Esophagus muscularis mucosa (tissue), 4 donors: ENCODE results near the gene ENTREP3. TPM values are rescaled to one million over a fixed set of nuclear protein-coding genes. Genes with fewer than 3 reads are reported as not detected.

ENCODE experiments used
- DNase-seq: peaks from one replicate; pipeline ENCODE4 v3.0.0-alpha.2; 2017; ENCODE audit errors: extremely low spot score
- H3K27ac ChIP-seq, 4 donors: fragments of 200-600 bp; sonication (generic); replicated peaks in 1 of 4; 1 replicate in 3 of 4; 2 replicates in 1 of 4; pipeline ENCODE4 v1.5.1; 2016 to 2019; ENCODE audit warnings: mild to moderate bottlenecking in 1 of 4
- H3K27me3 ChIP-seq, 4 donors: fragments of 200-600 bp; sonication (generic); one replicate each; pipeline versions ENCODE4 v1.5.1 to v1.6.0; 2016 to 2019
- H3K36me3 ChIP-seq, 4 donors: fragments of 200-600 bp; sonication (generic); one replicate each; pipeline ENCODE4 v1.5.1; 2016 to 2019
- H3K4me1 ChIP-seq, 4 donors: fragments of 200-600 bp; sonication (generic); one replicate each; pipeline ENCODE4 v1.5.1; 2016 to 2019
- H3K4me3 ChIP-seq, 4 donors: fragments of 200-600 bp; sonication (generic); 1 replicate in 2 of 4; 2 replicates in 2 of 4; pipeline ENCODE4 v1.5.1; 2016 to 2019; ENCODE audit warnings: mild to moderate bottlenecking in 4 of 4, moderate library complexity in 1 of 4
- H3K9me3 ChIP-seq, 4 donors: fragments of 200-600 bp; sonication (generic); 1 replicate in 3 of 4; 2 replicates in 1 of 4; pipeline ENCODE4 v1.5.1; 2016 to 2019
- CTCF ChIP-seq, 3 experiments: fragments of 200-600 bp in 2 of 3; fragments of 450-650 bp in 1 of 3; sonication (generic) in 2 of 3; IDR thresholded peaks; one replicate each; pipeline ENCODE4 v1.5.1; 2017 to 2019; ENCODE audit warnings: antibody characterized with exemption in 3 of 3, mild to moderate bottlenecking in 2 of 3, moderate library complexity in 1 of 3
- EP300 ChIP-seq: sonication (generic); formaldehyde crosslinking; IDR thresholded peaks from one replicate; pipeline ENCODE4 v1.6.1; 2017; ENCODE audit warnings: antibody characterized with exemption
- POLR2A ChIP-seq: fragments of 450-650 bp; IDR thresholded peaks from one replicate; pipeline ENCODE4 v1.6.1; 2017; ENCODE audit warnings: antibody characterized with exemption, moderate library complexity, mild to moderate bottlenecking, low read depth
- POLR2AphosphoS5 ChIP-seq, 2 donors: sonication (generic); formaldehyde crosslinking; IDR thresholded peaks; one replicate each; pipeline ENCODE4 v1.6.1; 2017; ENCODE audit warnings: antibody characterized with exemption in 2 of 2
- WGBS: methylation state at CpG from one replicate; pipeline ENCODE4 v1.1.5; 2018; 5-methylcytosine and 5-hydroxymethylcytosine counted together
- intact Hi-C: fragments of 100-400 bp; cut with DNase I; formaldehyde crosslinking; loops from one replicate; pipeline ENCODE4 v1.15.1; 2023
- total RNA-seq, 4 donors: library from RNA; depleted of rRNA; stranded (reverse); fragments of >200 nt; gene quantifications; one replicate each; pipeline versions ENCODE4 v1.1.0 to v1.2.1, GENCODE V29; 2016

Gene ENTREP3
- total RNA-seq, 4 donors from 2014 or later: 15.1 to 38.7 (median 22.6) TPM

- no peak for DNase-seq
- no peaks in the 10 kb centered on the region for H3K27me3 ChIP-seq
- H3K27ac ChIP-seq: no peak overlapping the region
- peaks cover 20 to 34% (median 25%) of the 10 kb centered on the region in 4 donors for H3K4me1 ChIP-seq
- peaks cover 56 to 92% (median 84%) of the 10 kb centered on the region in 4 donors for H3K36me3 ChIP-seq
- WGBS: 83% methylated on average over 2 of the region's 2 CpGs
- H3K9me3 ChIP-seq: no peaks in the 10 kb centered on the region
- TF ChIP-seq EP300 (no peak), POLR2A (no peak), CTCF (IDR thresholded peaks at IDR 0.05) (no peak), POLR2AphosphoS5 (IDR thresholded peaks at IDR 0.05) (no peak)
- no peak overlapping the region for H3K4me3 ChIP-seq
- intact Hi-C loops: no loop called here
Observed at GRCh38 chr1:155267373-155267772, 12.1 kb upstream of the ENTREP3 start.

- WGBS: 82% methylated on average over 6 of the region's 6 CpGs
Observed at GRCh38 chr1:155266553-155266952, 11.3 kb upstream of the ENTREP3 start.

GRCh38 chr1:155263067-155263466 is 7.8 kb upstream of the ENTREP3 start:
- no peak for TF ChIP-seq POLR2AphosphoS5 (IDR thresholded peaks at IDR 0.05)
- no peak for TF ChIP-seq POLR2A
- no peak for TF ChIP-seq CTCF (IDR thresholded peaks at IDR 0.05)
- no peak for TF ChIP-seq EP300
- H3K27ac ChIP-seq: peak overlapping the region; percentile 81 to 89 (median 85)
- H3K36me3 ChIP-seq: peaks cover 49 to 78% (median 71%) of the 10 kb centered on the region in 4 donors
- 84% methylated on average over 11 of the region's 11 CpGs for WGBS
- no peak overlapping the region for H3K4me3 ChIP-seq
- no peaks in the 10 kb centered on the region for H3K9me3 ChIP-seq
- DNase-seq: no peak
- H3K27me3 ChIP-seq: no peaks in the 10 kb centered on the region
- peaks cover 21 to 27% (median 24%) of the 10 kb centered on the region in 4 donors for H3K4me1 ChIP-seq
- intact Hi-C loops: no loop called here

More at GRCh38 chr1:155266553-155266952, 11.3 kb upstream of the ENTREP3 start:
- Histone ChIP-seq H3K27ac (no peak overlapping the region), H3K27me3 (no peaks in the 10 kb centered on the region), H3K4me3 (no peak overlapping the region), H3K9me3 (no peaks in the 10 kb centered on the region), H3K36me3 (peaks cover 56 to 88% (median 84%) of the 10 kb centered on the region in 4 donors), H3K4me1 (peaks cover 16 to 29% (median 18%) of the 10 kb centered on the region in 4 donors)
- no peak for DNase-seq
- TF ChIP-seq POLR2A (no peak), EP300 (no peak), CTCF (IDR thresholded peaks at IDR 0.05) (no peak), POLR2AphosphoS5 (IDR thresholded peaks at IDR 0.05) (no peak)
- intact Hi-C loops: no loop called here

GRCh38 chr1:155261852-155262673 is 6.8 kb upstream of the ENTREP3 start, which contains the start of gene SCAMP3:
TSS of gene SCAMP3 (minus strand) at chr1:155262360. CDS start at chr1:155262151, 209 bp downstream.
- intact Hi-C loops: no loop called here
- Histone ChIP-seq H3K4me1 (peaks cover 16 to 27% (median 24%) of the 10 kb centered on the region in 4 donors), H3K4me3 (peak within 1 kb of the TSS; percentile 74 to 90 (median 76)), H3K9me3 (no peaks in the 10 kb centered on the region), H3K27ac (peak within 1 kb of the TSS; percentile 81 to 89 (median 85)), H3K27me3 (no peaks in the 10 kb centered on the region), H3K36me3 (peaks cover 39 to 78% (median 71%) of the 10 kb centered on the region in 4 donors)
- 1% methylated on average over 23 of the region's 47 CpGs for WGBS
- peak; percentile 99 for DNase-seq
- TF ChIP-seq POLR2AphosphoS5 (IDR thresholded peaks at IDR 0.05) (peak; percentile 91 to 96), CTCF (IDR thresholded peaks at IDR 0.05) (peak in 1 of 3 experiments; percentile 26), POLR2A (peak; percentile 28), EP300 (no peak)
